Activated B cell treated with CpG ODN at 0.5 μM for 24 hours (primary cell): ENCODE data around the gene F2RL3. TPM values are rescaled to one million over a fixed set of nuclear protein-coding genes. Genes with fewer than 3 reads are reported as not detected.

Source experiments
- ATAC-seq: fragments of 200-7000 bp; cut with Tn5 transposase; one replicate; pipeline ENCODE4 v1.10.0; 2021; ENCODE audit warnings: low read depth, mild to moderate bottlenecking, moderate library complexity
- CTCF ChIA-PET: fragments of 350-600 bp; sonication (Branson Sonifier 250); formaldehyde crosslinking; loops from one replicate; lab custom pipeline; 2021; ENCODE audit warnings: antibody characterized with exemption; lab: Charles Lee
- POLR2A ChIA-PET: fragments of 350-600 bp; sonication (Branson Sonifier 250); formaldehyde crosslinking; loops from one replicate; lab custom pipeline; 2021; ENCODE audit warnings: antibody characterized with exemption; lab: Charles Lee
- DNase-seq: peaks from one replicate; pipeline ENCODE4 v3.0.0; 2022
- H3K27ac Mint-ChIP-seq: one replicate; pipeline ENCODE4 v1.8.0; 2020; ENCODE audit warnings: mixed read lengths
- H3K27me3 Mint-ChIP-seq: one replicate; pipeline ENCODE4 v1.8.0; 2021; ENCODE audit warnings: mixed read lengths
- H3K36me3 Mint-ChIP-seq: one replicate; pipeline ENCODE4 v1.8.0; 2021; ENCODE audit warnings: low read depth, mixed read lengths
- H3K4me1 Mint-ChIP-seq: one replicate; pipeline ENCODE4 v1.8.0; 2021; ENCODE audit warnings: mixed read lengths
- H3K4me3 Mint-ChIP-seq: one replicate; pipeline ENCODE4 v1.8.0; 2020; ENCODE audit warnings: mild to moderate bottlenecking, mixed read lengths
- H3K9me3 Mint-ChIP-seq: one replicate; pipeline ENCODE4 v1.8.0; 2020; ENCODE audit warnings: mixed read lengths
- CTCF ChIP-seq: fragments of 200-600 bp; IDR thresholded peaks from one replicate; pipeline ENCODE4 v1.8.0; 2022; ENCODE audit warnings: antibody characterized with exemption, mild to moderate bottlenecking
- intact Hi-C: fragments of 100-400 bp; cut with micrococcal nuclease; formaldehyde crosslinking; loops from one replicate; pipeline ENCODE4 v1.15.1; 2024
- total RNA-seq: library from RNA; stranded (reverse); gene quantifications from 2 replicates; pipeline ENCODE4 v1.2.3, GENCODE V29; 2022

F2RL3 gene
- total RNA-seq, 1 donor from 2014 or later = 0.58 TPM

DNA sequence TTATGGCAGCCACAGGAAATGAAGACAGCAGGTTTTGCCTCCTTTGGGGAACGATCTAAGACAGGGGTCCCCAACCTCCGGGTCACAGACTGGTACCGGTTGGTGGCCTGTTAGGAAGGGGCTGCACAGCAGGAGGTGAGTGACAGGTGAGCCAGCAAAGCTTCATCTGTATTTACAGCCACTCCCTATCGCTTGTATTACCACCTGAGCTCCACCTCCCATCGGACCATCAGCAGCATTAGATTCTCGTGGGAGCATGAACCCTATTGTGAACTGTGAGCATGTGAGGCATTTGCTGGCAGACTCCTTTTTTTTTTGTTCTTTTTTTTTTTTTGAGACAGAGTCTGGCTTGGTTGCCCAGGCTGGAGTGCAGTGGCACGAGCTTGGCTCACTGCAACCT is 22.2 kb downstream of the F2RL3 start:
- no peaks in the 10 kb centered on the region for H3K27me3 Mint-ChIP-seq
- peaks cover 18% of the 10 kb centered on the region for H3K9me3 Mint-ChIP-seq
- ChIA-PET CTCF (no interaction called here), POLR2A (no interaction called here)
- H3K4me3 Mint-ChIP-seq = no peak overlapping the region
- no peak for TF ChIP-seq CTCF
- intact Hi-C loops = no loop called here
- no peak for DNase-seq
- no peak overlapping the region for H3K27ac Mint-ChIP-seq
- no peaks in the 10 kb centered on the region for H3K4me1 Mint-ChIP-seq
- no peak for ATAC-seq
- H3K36me3 Mint-ChIP-seq = no peaks in the 10 kb centered on the region

GRCh38 chr19:16912780-16913179 is 24.0 kb downstream of the F2RL3 start:
- POLR2A ChIA-PET = no interaction called here
- Mint-ChIP-seq H3K4me1 (no peaks in the 10 kb centered on the region), H3K27ac (no peak overlapping the region), H3K9me3 (peaks cover 18% of the 10 kb centered on the region), H3K4me3 (no peak overlapping the region), H3K27me3 (peaks cover 3% of the 10 kb centered on the region), H3K36me3 (no peaks in the 10 kb centered on the region)
- TF ChIP-seq CTCF = no peak
- ATAC-seq = no peak
- CTCF ChIA-PET = no interaction called here
- intact Hi-C loops = no loop called here
- no peak for DNase-seq

- ChIA-PET POLR2A (interaction anchor here (0.6 kb wide), 1 partner anchor 512 kb away, joined by 4 read pairs; no protein-coding TSS in a partner anchor), CTCF (no interaction called here)
- no peak for ATAC-seq
- Mint-ChIP-seq H3K4me3 (no peak overlapping the region), H3K9me3 (peaks cover 20% of the 10 kb centered on the region), H3K4me1 (no peaks in the 10 kb centered on the region), H3K36me3 (no peaks in the 10 kb centered on the region), H3K27ac (no peak overlapping the region), H3K27me3 (peaks cover 3% of the 10 kb centered on the region)
- no peak for DNase-seq
- no peak for TF ChIP-seq CTCF
- intact Hi-C loops = no loop called here
Observed at GRCh38 chr19:16914421-16914820, 25.6 kb downstream of the F2RL3 start.

- POLR2A ChIA-PET = no interaction called here
- no peaks in the 10 kb centered on the region for H3K36me3 Mint-ChIP-seq
Observed at GRCh38 chr19:16915135-16915534, 26.3 kb downstream of the F2RL3 start.

GRCh38 chr19:16915734-16916133 is 26.9 kb downstream of the F2RL3 start:
- intact Hi-C loops = no loop called here
- no peak for TF ChIP-seq CTCF
- ATAC-seq (no peak), DNase-seq (no peak)
- Mint-ChIP-seq H3K4me1 (no peaks in the 10 kb centered on the region), H3K36me3 (no peaks in the 10 kb centered on the region), H3K4me3 (no peak overlapping the region), H3K27ac (no peak overlapping the region), H3K9me3 (peaks cover 20% of the 10 kb centered on the region), H3K27me3 (peaks cover 8% of the 10 kb centered on the region)
- POLR2A ChIA-PET = no interaction called here
- CTCF ChIA-PET = no interaction called here

More at GRCh38 chr19:16915135-16915534, 26.3 kb downstream of the F2RL3 start:
- peaks cover 20% of the 10 kb centered on the region for H3K9me3 Mint-ChIP-seq
- no peak overlapping the region for H3K4me3 Mint-ChIP-seq
- H3K27ac Mint-ChIP-seq = no peak overlapping the region
- no peak for TF ChIP-seq CTCF
- H3K27me3 Mint-ChIP-seq = peaks cover 8% of the 10 kb centered on the region
- intact Hi-C loops = no loop called here
- H3K4me1 Mint-ChIP-seq = no peaks in the 10 kb centered on the region
- ATAC-seq = no peak
- CTCF ChIA-PET = no interaction called here
- DNase-seq = no peak
